Measurements from ENCODE around the gene OTOP3.
"Not testable (repeated sequence)": the region's sequence is repeated elsewhere in the genome, so short reads cannot be mapped to it uniquely, and the experiment has no call there.

GRCh38 chr17:74982663-74983313 is 47.1 kb downstream of the OTOP3 start:
- not testable (repeated sequence) for TF ChIP-seq CTCF, POLR2AphosphoS5 (IDR thresholded peaks at IDR 0.05)
